Daoy (cell line): Measurements from ENCODE around the gene RUVBL1. TPM values are rescaled to one million over a fixed set of nuclear protein-coding genes. Genes with fewer than 3 reads are reported as not detected.

Source experiments
- total RNA-seq: library from RNA; depleted of rRNA; stranded (reverse); fragments of >200 nt; shearing (Covaris generic); gene quantifications from 2 replicates; pipeline ENCODE4 v1.2.3, GENCODE V29; 2014; rRNA removed

RUVBL1 gene
- total RNA-seq, 1 experiment from 2014 or later, result 154 TPM

Other genes with a start within 250 kb of the RUVBL1 start
- not detected in 2 replicates for gene KBTBD12, start 208.6 kb downstream of the RUVBL1 start, total RNA-seq
- gene SEC61A1, start 71.4 kb downstream of the RUVBL1 start, total RNA-seq, result 220 and 235 TPM in 2 replicates
- gene EEFSEC, start 29.7 kb upstream of the RUVBL1 start, total RNA-seq, result 1.4 and 4.4 TPM in 2 replicates